ENCODE data around the gene BEND2. TPM values are rescaled to one million over a fixed set of nuclear protein-coding genes. Genes with fewer than 3 reads are reported as not detected.

Gene BEND2
- total and polyA plus RNA-seq, 3 donors from 2014 or later = 7.8 to 20.0 (median 10.2) TPM

DNA sequence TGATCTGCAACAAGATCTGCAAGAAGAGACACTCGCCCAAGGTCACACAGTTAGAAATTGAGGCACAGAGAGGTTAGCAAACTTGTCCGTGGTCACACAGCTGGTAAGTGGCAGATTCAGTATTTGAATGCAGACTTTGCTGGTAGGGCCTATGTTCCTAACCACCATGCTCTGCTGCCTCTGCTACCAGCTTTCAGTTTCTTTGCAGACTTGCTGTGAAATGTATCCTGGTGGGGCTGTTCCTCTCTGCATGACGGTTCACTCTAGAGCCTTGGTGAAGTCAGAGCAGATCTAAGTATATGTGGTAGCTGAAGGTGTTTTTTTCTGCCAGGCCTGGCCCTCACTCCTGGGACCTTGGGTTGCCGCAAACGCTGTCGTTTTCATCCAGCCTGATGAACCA lies 87.1 kb downstream of the BEND2 start:
- Histone ChIP-seq H3K36me3 (ENCODE audit: low read depth, missing control alignments) (no peaks in the 10 kb centered on the region), H3K4me3 (no peak overlapping the region), H3K9me3 (no peaks in the 10 kb centered on the region), H3K27ac (no peak overlapping the region), H3K27me3 (no peaks in the 10 kb centered on the region), H3K4me1 (no peaks in the 10 kb centered on the region)
- 78 to 89% methylated on average over 3 of the region's 6 CpGs for WGBS, 2 donors
- intact Hi-C loops (cut with DNase I; ENCODE audit: low total_unique reads) = no loop called here
- DNase-seq = no peak
- TF ChIP-seq POLR2A (IDR thresholded peaks at IDR 0.05) (no peak), CTCF (IDR thresholded peaks at IDR 0.05) (no peak)

DNA sequence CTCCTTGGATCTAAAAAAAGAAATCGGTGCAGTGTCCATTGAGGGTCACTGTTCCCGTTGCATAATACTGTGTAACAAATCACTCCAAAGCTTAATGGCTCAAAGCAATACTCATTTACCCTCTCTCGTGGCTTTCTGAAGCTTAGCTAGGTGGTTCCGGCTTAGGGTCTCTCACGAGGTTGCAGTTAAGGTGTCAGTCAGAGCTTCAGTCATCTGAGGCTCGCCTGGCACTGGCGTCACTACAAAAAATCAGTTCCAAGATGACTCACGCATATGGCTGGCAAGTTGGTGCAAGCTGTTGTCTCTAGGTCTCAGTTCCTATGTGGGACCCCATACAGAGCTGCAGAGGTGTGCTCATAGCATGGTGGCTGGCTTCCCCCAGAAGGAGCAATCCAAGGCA lies 91.0 kb downstream of the BEND2 start:
- intact Hi-C loops (cut with DNase I; ENCODE audit: low total_unique reads) = no loop called here
- H3K27me3 ChIP-seq = no peaks in the 10 kb centered on the region
- no peak overlapping the region for H3K27ac ChIP-seq
- no peaks in the 10 kb centered on the region for H3K4me1 ChIP-seq
- no peak overlapping the region for H3K4me3 ChIP-seq
- WGBS, 2 donors = 82 to 84% methylated on average over 5 to 8 of the region's 8 CpGs
- no peak for TF ChIP-seq POLR2A (IDR thresholded peaks at IDR 0.05)
- no peak for TF ChIP-seq CTCF (IDR thresholded peaks at IDR 0.05)
- no peaks in the 10 kb centered on the region for H3K9me3 ChIP-seq
- no peaks in the 10 kb centered on the region for H3K36me3 ChIP-seq (ENCODE audit: low read depth, missing control alignments)
- DNase-seq = no peak

GRCh38 chrX:18126971-18127370 lies 93.7 kb downstream of the BEND2 start:
- Histone ChIP-seq H3K4me1 (no peaks in the 10 kb centered on the region), H3K27ac (no peak overlapping the region), H3K27me3 (no peaks in the 10 kb centered on the region), H3K36me3 (ENCODE audit: low read depth, missing control alignments) (no peaks in the 10 kb centered on the region), H3K4me3 (no peak overlapping the region), H3K9me3 (no peaks in the 10 kb centered on the region)
- no peak for TF ChIP-seq CTCF (IDR thresholded peaks at IDR 0.05)
- TF ChIP-seq POLR2A (IDR thresholded peaks at IDR 0.05) = no peak
- no peak for DNase-seq
- intact Hi-C loops (cut with DNase I; ENCODE audit: low total_unique reads) = no loop called here

DNA sequence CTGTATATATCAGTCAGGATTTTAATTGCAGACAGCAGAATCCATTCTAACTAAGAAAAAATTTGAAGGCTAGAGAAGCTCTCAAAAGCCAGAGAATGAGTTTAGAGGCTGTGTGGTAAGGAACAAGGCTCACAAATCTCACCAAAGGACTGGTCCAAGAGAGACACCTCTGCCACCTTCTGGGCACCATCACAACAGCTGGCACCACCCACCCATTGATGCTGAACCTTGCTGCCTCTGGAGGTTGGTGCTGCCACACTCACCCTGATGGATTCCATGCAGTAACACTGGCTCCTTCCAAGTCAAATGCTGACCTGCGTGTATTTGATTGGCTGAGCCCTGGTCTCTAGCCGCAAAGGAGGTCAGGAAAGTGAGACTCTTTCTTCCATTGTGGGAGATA lies 100.8 kb downstream of the BEND2 start:
- no peak overlapping the region for H3K27ac ChIP-seq
- WGBS, 2 donors = 83% methylated on average over 2 of the region's 2 CpGs; no CpG with 5 or more reads in 1 of the 2 donors
- TF ChIP-seq CTCF (IDR thresholded peaks at IDR 0.05) = no peak
- no peak for TF ChIP-seq POLR2A (IDR thresholded peaks at IDR 0.05)
- H3K36me3 ChIP-seq (ENCODE audit: low read depth, missing control alignments) = no peaks in the 10 kb centered on the region
- no peak overlapping the region for H3K4me3 ChIP-seq
- no peak for DNase-seq
- H3K9me3 ChIP-seq = no peaks in the 10 kb centered on the region
- intact Hi-C loops (cut with DNase I; ENCODE audit: low total_unique reads) = no loop called here
- no peaks in the 10 kb centered on the region for H3K27me3 ChIP-seq
- H3K4me1 ChIP-seq = no peaks in the 10 kb centered on the region

Other genes starting within 250 kb of the BEND2 start
- 10 to 100 TPM; 15.2 to 15.3 TPM for gene SCML2, start 133.8 kb upstream of the BEND2 start, total RNA-seq
- gene SCML2, start 133.8 kb upstream of the BEND2 start, polyA plus RNA-seq (ENCODE audit: insufficient read depth, low read depth, low replicate concordance) = 19.1 TPM
- 10 to 100 TPM; 21.1 to 24.7 TPM for gene CDKL5, start 204.7 kb upstream of the BEND2 start, total RNA-seq
- gene CDKL5, start 204.7 kb upstream of the BEND2 start, polyA plus RNA-seq (ENCODE audit: insufficient read depth, low read depth, low replicate concordance) = 20.1 TPM

Data from testis (tissue), 3 donors.